ENCODE measurements around the gene SLC22A31.

The SLC22A31 gene

DNA sequence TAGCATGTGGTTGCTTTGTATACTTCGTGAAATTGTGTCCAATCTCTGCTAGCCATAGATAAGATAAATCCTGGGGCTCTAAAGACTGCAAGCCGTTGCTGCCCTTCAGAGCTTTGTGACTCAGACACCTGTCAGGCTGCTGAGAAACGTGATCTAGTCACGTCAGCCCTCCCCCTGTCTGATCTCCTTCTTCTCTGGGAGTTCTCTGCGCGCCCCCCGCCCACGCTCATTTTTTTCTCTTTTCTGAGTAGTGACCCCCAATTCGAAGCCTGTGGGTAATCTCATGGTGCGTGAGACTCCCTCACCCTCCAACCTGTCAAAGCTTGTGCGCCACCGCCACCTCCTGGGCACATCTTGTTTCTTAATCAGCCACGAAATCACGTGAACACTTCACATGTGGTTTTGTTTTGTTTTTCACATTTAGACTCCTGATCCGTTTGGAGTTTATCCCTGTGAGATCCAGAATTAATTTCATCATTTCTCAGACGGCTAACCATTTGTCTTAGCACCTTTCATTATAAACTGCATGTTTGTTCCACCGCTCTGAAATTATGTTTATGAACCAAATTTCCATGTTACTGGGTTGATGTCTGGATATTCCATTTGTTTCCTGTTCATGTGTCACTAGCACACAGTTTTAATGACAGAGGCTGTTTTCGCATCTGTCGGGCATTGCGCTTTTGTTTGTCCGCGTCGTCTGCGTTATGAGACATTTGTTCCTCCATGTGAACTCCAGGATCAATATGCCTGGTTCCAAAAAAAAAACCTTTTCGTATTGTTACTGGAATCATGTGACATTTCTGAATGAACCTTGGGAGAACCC is 16.2 kb upstream of the SLC22A31 start:
- DNase-seq (ENCODE audit: low read depth): peak; percentile 82

- DNase-seq (ENCODE audit: low read depth): no peak
These were observed 10.7 kb upstream of the SLC22A31 start for GRCh38 chr16:89210904-89211515.

- DNase-seq (ENCODE audit: low read depth): no peak
These were observed 10.0 kb upstream of the SLC22A31 start for GRCh38 chr16:89210165-89210903.

DNA sequence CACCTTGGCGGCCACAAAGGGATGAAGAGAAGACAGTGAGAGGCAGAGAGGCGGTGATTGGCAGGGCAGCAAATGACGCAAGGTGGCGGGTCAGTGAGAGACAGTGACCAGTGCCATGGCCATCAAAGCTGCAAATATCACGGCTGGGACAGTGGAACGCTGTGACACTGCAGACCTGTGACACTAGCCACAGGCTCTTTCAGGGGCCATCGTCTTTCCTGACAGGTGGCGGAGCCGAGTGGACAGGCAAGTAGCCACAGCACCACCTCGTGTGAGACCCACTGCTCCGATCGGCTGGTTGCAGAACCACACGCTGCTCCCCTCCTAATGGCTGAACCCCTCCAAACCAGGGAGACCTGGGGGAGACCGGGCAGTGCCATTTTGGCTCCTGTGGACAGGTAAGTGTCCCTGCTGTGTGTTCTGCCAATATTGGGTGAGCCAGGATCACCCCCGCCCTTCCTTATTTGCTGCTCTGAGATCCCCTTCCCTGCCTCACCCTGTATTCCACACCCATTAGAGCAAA is 9.2 kb upstream of the SLC22A31 start:
- DNase-seq (ENCODE audit: low read depth): no peak

- no peak for DNase-seq (ENCODE audit: low read depth)
These were observed 7.7 kb upstream of the SLC22A31 start for GRCh38 chr16:89207993-89208392.

GRCh38 chr16:89202422-89203215 is 2.3 kb upstream of the SLC22A31 start:
- DNase-seq (ENCODE audit: low read depth): no peak

DNA sequence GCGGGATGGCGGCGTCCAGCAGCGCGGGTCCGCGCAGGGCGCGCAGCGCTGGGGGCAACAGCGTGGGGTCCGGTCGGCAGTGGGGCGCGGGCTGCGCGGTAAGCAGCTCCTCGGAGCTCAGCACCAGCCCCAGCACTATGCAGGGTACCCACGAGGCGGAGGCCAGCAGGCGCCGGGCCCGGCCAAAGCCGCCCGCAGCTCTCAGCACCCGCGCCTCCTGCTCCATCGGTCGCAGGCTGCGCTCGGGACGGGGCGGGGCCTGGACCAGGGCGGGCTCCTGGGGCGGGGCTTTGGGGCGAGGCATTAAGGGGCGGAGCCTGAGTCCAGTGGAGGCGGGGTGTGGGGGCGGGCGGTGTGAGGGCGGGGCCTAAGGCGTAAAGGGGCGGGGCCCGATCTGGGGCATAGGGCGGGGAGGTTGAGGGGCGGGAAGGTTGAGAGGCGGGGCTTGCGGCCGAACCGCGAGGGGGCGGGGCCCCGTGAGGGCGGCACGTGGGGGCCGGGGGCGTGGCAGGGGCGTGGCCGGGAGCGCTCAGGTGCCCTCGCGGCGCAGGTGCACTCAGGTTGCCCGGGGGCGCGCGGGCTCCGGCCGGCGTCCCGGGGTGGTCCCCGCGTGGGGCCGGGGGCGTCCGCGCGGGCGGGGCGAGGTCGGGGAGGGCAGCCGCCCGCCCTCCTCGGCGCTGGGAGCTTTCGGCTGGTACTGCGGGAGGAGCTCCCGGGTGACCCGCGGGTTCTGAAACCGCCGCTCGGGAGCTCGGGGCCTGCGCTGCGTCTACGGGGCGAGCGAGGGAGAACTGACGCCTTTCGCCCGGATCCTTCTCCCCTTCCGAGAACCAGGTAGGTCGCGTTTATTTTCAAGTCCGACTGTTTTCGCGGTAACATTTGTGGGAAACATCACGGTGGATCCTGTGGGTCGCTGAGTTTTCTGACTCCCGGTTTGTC is 1.4 kb upstream of the SLC22A31 start:
- peak; percentile 58 for DNase-seq (ENCODE audit: low read depth)

GRCh38 chr16:89200850-89201411 is 594 bp upstream of the SLC22A31 start:
- no peak for DNase-seq (ENCODE audit: low read depth)

GRCh38 chr16:89199241-89200123 is 855 bp downstream of the SLC22A31 start:
- no peak for DNase-seq (ENCODE audit: low read depth)

DNA sequence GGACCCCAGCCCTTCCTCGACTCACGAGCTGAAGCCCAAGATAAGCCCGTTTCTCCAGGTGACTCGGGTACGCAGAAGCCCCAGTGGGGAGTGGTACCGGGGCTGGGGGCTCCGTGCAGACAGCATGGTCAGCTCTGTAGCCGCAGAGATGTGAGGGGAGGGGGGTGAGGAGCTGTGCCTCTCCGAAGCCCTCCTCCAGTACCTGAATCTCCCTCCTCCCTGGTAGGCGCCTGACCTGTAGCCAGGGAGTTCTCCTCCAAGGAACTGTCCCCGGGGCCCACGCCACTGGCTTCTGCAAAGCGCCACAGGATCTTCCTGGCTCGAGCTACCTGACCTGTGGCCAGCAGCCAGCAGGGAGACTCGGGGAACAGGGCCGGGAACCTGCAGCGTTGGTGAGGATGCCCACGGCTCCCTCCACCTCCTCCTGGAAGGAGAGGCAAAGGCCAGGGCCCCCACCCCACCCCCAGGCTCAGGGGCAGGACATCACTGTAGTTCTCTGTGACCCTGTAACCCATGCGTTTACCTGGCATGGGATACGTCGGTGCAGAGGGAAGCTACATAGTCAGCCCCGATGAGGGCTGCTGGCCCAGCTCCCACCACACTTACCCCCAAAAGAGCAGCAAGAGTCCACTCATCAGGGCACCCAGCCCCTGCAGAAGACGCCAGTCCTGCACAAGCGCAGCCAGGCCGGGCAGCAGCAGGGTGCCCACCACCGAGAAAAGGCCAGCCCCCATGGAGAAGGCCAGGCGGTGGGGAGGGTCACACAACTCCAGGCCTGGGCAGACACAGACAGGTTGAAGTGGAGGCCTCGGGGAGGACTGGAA is 1.7 kb downstream of the SLC22A31 start:
- no peak for DNase-seq (ENCODE audit: low read depth)

GRCh38 chr16:89197633-89198416 is 2.5 kb downstream of the SLC22A31 start:
- DNase-seq (ENCODE audit: low read depth): no peak

GRCh38 chr16:89197033-89197632 is 3.2 kb downstream of the SLC22A31 start:
- no peak for DNase-seq (ENCODE audit: low read depth)

DNA sequence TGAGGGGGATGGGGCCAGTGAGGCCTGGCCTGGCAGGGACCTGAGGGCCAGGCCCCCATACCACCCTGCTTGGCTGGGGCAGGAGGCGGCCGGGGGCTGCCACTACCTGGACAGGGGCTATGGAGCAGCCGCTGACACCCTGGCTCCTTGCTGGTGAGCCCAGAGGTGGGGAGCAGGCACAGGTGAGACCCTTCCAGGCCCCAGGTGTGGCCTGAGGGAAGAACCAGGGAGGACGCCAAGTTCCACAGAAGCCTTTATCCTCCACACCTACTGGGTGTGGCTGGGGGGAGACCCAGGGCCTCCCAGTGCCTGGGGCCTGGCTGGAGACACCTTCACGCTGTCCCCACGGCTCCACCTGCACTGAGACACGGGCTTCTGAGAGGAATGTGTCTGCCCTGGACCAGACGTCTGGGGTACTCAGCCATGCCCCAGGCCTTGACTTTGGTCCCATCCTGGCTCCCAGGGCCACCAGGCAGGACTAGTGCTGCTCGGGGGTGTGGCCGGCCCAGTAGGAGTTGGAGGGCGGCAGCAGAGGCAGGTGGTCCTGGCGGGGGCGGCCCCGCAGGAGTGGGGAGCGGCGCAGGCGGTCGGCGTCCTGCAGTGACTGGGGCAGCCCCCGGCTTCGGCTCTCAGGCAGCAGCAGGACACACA is 4.7 kb downstream of the SLC22A31 start:
- no peak for DNase-seq (ENCODE audit: low read depth)

- DNase-seq (ENCODE audit: low read depth): no peak
These were observed 5.7 kb downstream of the SLC22A31 start for GRCh38 chr16:89194340-89195311.

DNA sequence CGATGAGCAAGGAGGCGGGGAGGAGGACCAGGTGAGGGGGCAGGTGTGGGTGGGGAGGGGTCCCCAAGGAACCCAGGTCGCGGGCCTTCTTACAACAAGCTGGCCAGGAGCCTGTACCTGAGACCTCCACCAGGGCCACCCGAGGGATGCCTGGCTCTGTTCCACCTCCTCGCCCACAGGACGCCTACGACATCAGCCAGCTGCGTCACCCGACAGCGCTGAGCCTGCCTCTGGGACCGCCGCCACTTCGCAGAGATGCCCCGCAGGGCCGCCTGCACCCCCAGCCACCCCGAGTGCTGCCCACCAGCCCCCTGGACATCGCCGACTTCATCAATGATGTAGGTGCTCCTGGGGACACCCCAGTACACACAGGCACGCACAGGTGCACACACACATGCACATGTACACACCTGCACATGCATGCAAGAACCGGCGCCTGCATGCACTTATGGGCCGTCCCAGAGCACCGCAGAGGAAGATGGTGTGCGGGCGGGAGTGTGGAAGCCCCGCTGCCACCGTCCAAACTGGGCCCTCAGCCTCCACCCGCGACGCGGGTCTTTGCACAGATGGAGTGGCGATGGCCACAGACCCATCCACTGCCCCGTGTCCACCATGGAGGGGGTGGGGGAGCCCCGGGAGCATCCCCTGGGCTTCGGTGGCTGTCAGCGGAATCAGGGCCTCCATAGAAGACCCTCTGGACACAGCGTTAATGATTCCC is 6.6 kb downstream of the SLC22A31 start:
- no peak for DNase-seq (ENCODE audit: low read depth)
